H1 (cell line): ENCODE results near the gene AGBL5. TPM values are rescaled to one million over a fixed set of nuclear protein-coding genes. Genes with fewer than 3 reads are reported as not detected.

ENCODE experiments used
- CTCF ChIA-PET: fragments of 300-600 bp; sonication (Branson Sonifier 250); formaldehyde crosslinking; loops from one replicate; lab custom pipeline; 2021; ENCODE audit not compliant: partially characterized antibody; lab: Charles Lee
- POLR2A ChIA-PET: fragments of 300-600 bp; sonication (Branson Sonifier 250); formaldehyde crosslinking; loops from one replicate; lab custom pipeline; 2021; ENCODE audit warnings: inconsistent platforms; ENCODE audit not compliant: partially characterized antibody; lab: Charles Lee
- DNase-seq, 2 experiments: peaks; one replicate each; pipeline versions ENCODE4 v3.0.0 to v3.0.0-alpha.2; 2010 to 2022; ENCODE audit warnings: low spot score in 2 of 2, low read depth in 1 of 2, mixed read lengths in 1 of 2
- FAIRE-seq: peaks from 2 replicates; lab custom pipeline; 2011; peaks lifted over from hg19 to GRCh38; lab: Jason Lieb, UNC
- H2AFZ ChIP-seq: 2 replicates; pipeline ENCODE4 v1.8.1; 2012; ENCODE audit warnings: low read length, inconsistent platforms
- H2AK5ac ChIP-seq: 2 replicates; pipeline ENCODE4 v1.6.1; 2013; ENCODE audit warnings: low read depth, low read length
- H2BK120ac ChIP-seq: replicated peaks from 2 replicates; pipeline ENCODE3; 2013; ENCODE audit warnings: low read depth, low read length, inconsistent platforms
- H2BK12ac ChIP-seq: 2 replicates; pipeline ENCODE4 v1.6.1; 2013; ENCODE audit warnings: low read depth, low read length
- H2BK15ac ChIP-seq: 2 replicates; pipeline ENCODE4 v1.6.1; 2013; ENCODE audit warnings: low read length
- H2BK20ac ChIP-seq: 2 replicates; pipeline ENCODE4 v1.6.1; 2013; ENCODE audit warnings: low read length
- H2BK5ac ChIP-seq: 2 replicates; pipeline ENCODE4 v1.6.1; 2013; ENCODE audit warnings: low read depth, low read length
- H3K14ac ChIP-seq: 2 replicates; pipeline ENCODE4 v1.6.1; 2013; ENCODE audit warnings: inconsistent platforms; ENCODE audit not compliant: insufficient read length
- H3K18ac ChIP-seq: 2 replicates; pipeline ENCODE4 v1.6.1; 2013; ENCODE audit warnings: low read length; ENCODE audit errors: extremely low read depth
- H3K23ac ChIP-seq: 2 replicates; pipeline ENCODE4 v1.6.1; 2013; ENCODE audit warnings: inconsistent platforms; ENCODE audit not compliant: insufficient read length
- H3K23me2 ChIP-seq: 2 replicates; pipeline ENCODE4 v1.6.1; 2013; ENCODE audit warnings: low read depth, low read length
- H3K27ac ChIP-seq: 2 replicates; pipeline ENCODE4 v1.6.1; 2011; ENCODE audit warnings: low read depth, low read length, inconsistent platforms
- H3K27me3 ChIP-seq, 4 experiments: replicated peaks in 1 of 4; 1 replicate in 1 of 4; 2 replicates in 3 of 4; pipeline versions ENCODE4 v1.6.1 to v1.8.1; 2011 to 2013; ENCODE audit warnings: low read length in 3 of 4, mild to moderate bottlenecking in 3 of 4, inconsistent platforms in 2 of 4, mixed read lengths in 2 of 4, moderate library complexity in 1 of 4; ENCODE audit not compliant: control insufficient read depth in 3 of 4, insufficient read depth in 3 of 4; ENCODE audit errors: extremely low read depth in 1 of 4
- H3K36me3 ChIP-seq, 4 experiments: 2 replicates each; pipeline versions ENCODE4 v1.6.1 to v1.8.1; 2011 to 2013; ENCODE audit warnings: mild to moderate bottlenecking in 4 of 4, low read length in 3 of 4, moderate library complexity in 2 of 4, control low read depth in 1 of 4, inconsistent platforms in 1 of 4; ENCODE audit not compliant: insufficient read depth in 4 of 4, control insufficient read depth in 2 of 4
- H3K4ac ChIP-seq: replicated peaks from 2 replicates; pipeline ENCODE3; 2013; ENCODE audit warnings: low read length, low read depth, mixed read lengths, inconsistent platforms; ENCODE audit not compliant: insufficient read length
- H3K4me1 ChIP-seq, 4 experiments: replicated peaks in 1 of 4; 1 replicate in 1 of 4; 2 replicates in 3 of 4; pipeline versions ENCODE4 v1.6.1 to v1.8.1; 2011 to 2013; ENCODE audit warnings: low read length in 3 of 4, inconsistent platforms in 2 of 4, mixed read lengths in 1 of 4; ENCODE audit not compliant: insufficient read depth in 4 of 4, control insufficient read depth in 3 of 4
- H3K4me2 ChIP-seq, 2 experiments: 2 replicates each; pipeline versions ENCODE4 v1.6.1 to v1.8.1; 2011 to 2013; ENCODE audit warnings: low read depth in 2 of 2, low read length in 2 of 2, control low read depth in 1 of 2, inconsistent platforms in 1 of 2, mild to moderate bottlenecking in 1 of 2; ENCODE audit not compliant: insufficient read depth in 1 of 2
- H3K4me3 ChIP-seq, 4 experiments: fragments of 200-600, 300-600 bp in 1 of 4; sonication (generic), shearing (Covaris generic), sonication (Bioruptor Twin) in 1 of 4; 2 replicates each; pipeline versions ENCODE4 v1.5.1 to v1.8.1; 2011 to 2016; ENCODE audit warnings: low read length in 4 of 4, low read depth in 3 of 4, control low read depth in 2 of 4, inconsistent platforms in 2 of 4, mild to moderate bottlenecking in 2 of 4, mixed read lengths in 1 of 4, moderate library complexity in 1 of 4; ENCODE audit not compliant: insufficient read depth in 2 of 4; ENCODE audit errors: extremely low read depth in 1 of 4
- H3K56ac ChIP-seq: replicated peaks from 2 replicates; pipeline ENCODE3; 2013; ENCODE audit warnings: low read depth, mild to moderate bottlenecking, mixed read lengths, low read length, inconsistent platforms; ENCODE audit not compliant: insufficient read length
- H3K79me1 ChIP-seq: 2 replicates; pipeline ENCODE4 v1.6.1; 2013; ENCODE audit warnings: low read depth, low read length, control low read depth
- H3K79me2 ChIP-seq, 2 experiments: 2 replicates each; pipeline versions ENCODE4 v1.6.1 to v1.8.1; 2012 to 2013; ENCODE audit warnings: low read length in 2 of 2, mild to moderate bottlenecking in 2 of 2, inconsistent platforms in 1 of 2; ENCODE audit not compliant: insufficient read depth in 2 of 2, control insufficient read depth in 1 of 2
- H3K9ac ChIP-seq, 4 experiments: replicated peaks in 1 of 4; 1 replicate in 1 of 4; 2 replicates in 3 of 4; pipeline versions ENCODE4 v1.6.1 to v1.8.1; 2011 to 2013; ENCODE audit warnings: low read depth in 3 of 4, low read length in 3 of 4, control low read depth in 2 of 4, mild to moderate bottlenecking in 2 of 4, moderate library complexity in 2 of 4, inconsistent platforms in 1 of 4; ENCODE audit errors: extremely low read depth in 1 of 4
- H3K9me3 ChIP-seq, 2 experiments: 2 replicates each; pipeline versions ENCODE4 v1.6.1 to v1.8.1; 2012 to 2013; ENCODE audit warnings: mild to moderate bottlenecking in 2 of 2, moderate library complexity in 2 of 2, control low read depth in 1 of 2, inconsistent platforms in 1 of 2, low read depth in 1 of 2, low read length in 1 of 2, mixed read lengths in 1 of 2; ENCODE audit not compliant: insufficient read depth in 2 of 2
- H4K20me1 ChIP-seq, 2 experiments: replicated peaks in 1 of 2; 2 replicates each; pipeline versions ENCODE3 to v1.8.1; 2011 to 2013; ENCODE audit warnings: inconsistent platforms in 2 of 2, low read length in 2 of 2, mild to moderate bottlenecking in 1 of 2; ENCODE audit not compliant: insufficient read depth in 2 of 2, control insufficient read depth in 1 of 2
- H4K5ac ChIP-seq: 2 replicates; pipeline ENCODE4 v1.6.1; 2013; ENCODE audit warnings: low read length, low read depth, mixed read lengths, inconsistent platforms; ENCODE audit not compliant: insufficient read length
- H4K8ac ChIP-seq: 2 replicates; pipeline ENCODE4 v1.8.0; 2013; ENCODE audit warnings: mild to moderate bottlenecking, moderate library complexity, low read length, inconsistent platforms; ENCODE audit not compliant: insufficient read depth; ENCODE audit errors: extremely low read depth
- H4K91ac ChIP-seq: replicated peaks from 2 replicates; pipeline ENCODE3; 2013; ENCODE audit warnings: low read length, mixed read lengths, inconsistent platforms; ENCODE audit not compliant: insufficient read length
- ASH2L ChIP-seq: fragments of 200-600, 300-600 bp; sonication (generic); IDR thresholded peaks from one replicate; pipeline ENCODE4 v1.7.1; 2017; ENCODE audit warnings: low read length
- EGR1 ChIP-seq: IDR thresholded peaks from 2 replicates; pipeline ENCODE4 v1.6.1; 2011; ENCODE audit warnings: low read depth, low read length, borderline replicate concordance
- HDAC2 ChIP-seq, 2 experiments: fragments of 300-600 bp in 1 of 2; sonication (generic) in 1 of 2; IDR thresholded peaks; 2 replicates each; pipeline ENCODE4 v1.6.1; 2011 to 2012; ENCODE audit warnings: low read depth in 2 of 2, low read length in 2 of 2, mild to moderate bottlenecking in 2 of 2, moderate library complexity in 2 of 2, borderline replicate concordance in 1 of 2, inconsistent platforms in 1 of 2
- RNF2 ChIP-seq: fragments of 200-900, 300-1000 bp; sonication (generic); IDR thresholded peaks from 2 replicates; pipeline ENCODE4 v1.7.1; 2016; ENCODE audit warnings: borderline replicate concordance, low read depth, mild to moderate bottlenecking, antibody characterized with exemption, low read length; ENCODE audit not compliant: poor library complexity, severe bottlenecking; ENCODE audit errors: missing control alignments
- TAF7 ChIP-seq: optimal IDR thresholded peaks from 2 replicates; pipeline ENCODE3; 2011; ENCODE audit warnings: low read depth, mild to moderate bottlenecking, inconsistent platforms, low read length, moderate library complexity, borderline replicate concordance
- WGBS, 2 experiments: shearing (Covaris generic) in 1 of 2; methylation state at CpG; one replicate each; pipeline versions ENCODE4 v1.1.6 to v1.1.7; 2013 to 2015; ENCODE audit warnings: low lambda C conversion rate in 2 of 2, mixed read lengths in 2 of 2, inconsistent platforms in 1 of 2, low coverage in 1 of 2, missing lambda C conversion rate in 1 of 2; ENCODE audit not compliant: insufficient replicate concordance in 2 of 2, insufficient coverage in 1 of 2, insufficient read length in 1 of 2; ENCODE audit errors: extremely low coverage in 1 of 2, missing lambda C conversion rate in 1 of 2; 5-methylcytosine and 5-hydroxymethylcytosine counted together
- polyA plus RNA-seq, 7 experiments: library from polyadenylated mRNA; depleted of rRNA in 3 of 7; stranded (reverse) in 5 of 7; unstranded in 2 of 7; fragments of >200 nt in 5 of 7; fragments of 200-250 nt in 2 of 7; gene quantifications; 1 replicate in 5 of 7; 2 replicates in 1 of 7; 4 replicates in 1 of 7; pipeline versions ENCODE4 v1.2.1 to v1.2.3, GENCODE V29; 2011 to 2013; ENCODE audit warnings: missing spikeins in 2 of 7, mixed read lengths in 2 of 7
- total RNA-seq: library from RNA; stranded (reverse); fragmentation: NEBNext Ultra II Directional; extraction: Animal tissue kit (Norgen Biotek cat#: 25700); gene quantifications from 2 replicates; pipeline ENCODE4 v1.2.1, GENCODE V29; 2021

Gene AGBL5
- total and polyA plus RNA-seq, 2 of the 8 experiments (the other 6 are each of a cell fraction or from before 2014, with no cell fraction given), result 45.4 to 62.0 TPM

- Histone ChIP-seq H2BK15ac (peak overlapping the region; percentile 13; the same call in 1 of the 2 replicates), H3K4me3 (no peak overlapping the region), H3K36me3 (no peaks in the 10 kb centered on the region), H3K4ac (no peak overlapping the region), H3K56ac (no peak overlapping the region), H2BK5ac (no peak overlapping the region), H2BK20ac (no peak overlapping the region), H4K8ac (no peak overlapping the region), H3K9me3 (no peaks in the 10 kb centered on the region), H2AK5ac (no peak overlapping the region), H3K27me3 (no peaks in the 10 kb centered on the region), H3K4me1 (peaks cover 0 to 2% (median under 1%) of the 10 kb centered on the region in 4 experiments; a peak in 2 of 7 replicates), H3K4me2 (no peak overlapping the region; a peak in 1 of 4 replicates), H3K14ac (no peak overlapping the region), H3K23me2 (no peaks in the 10 kb centered on the region), H2BK120ac (no peak overlapping the region), H4K91ac (no peak overlapping the region), H4K5ac (no peak overlapping the region), H2BK12ac (0 out of 2 replicates have a peak overlapping the region, but pooled peaks have one; percentile 14), H3K9ac (no peak overlapping the region), H3K79me1 (no peaks in the 10 kb centered on the region; the same call in 1 of the 2 replicates), H3K23ac (no peak overlapping the region), H4K20me1 (peaks cover 0 to 6% of the 10 kb centered on the region in 2 experiments), H2AFZ (no peak overlapping the region), H3K79me2 (no peaks in the 10 kb centered on the region), H3K18ac (no peak overlapping the region), H3K27ac (no peak overlapping the region)
- DNase-seq (no peak), FAIRE-seq (no peak)
- peak; percentile 10 for TF ChIP-seq ASH2L
- no peak for TF ChIP-seq TAF7
- TF ChIP-seq EGR1, result no peak
- TF ChIP-seq RNF2, result no peak
- no peak for TF ChIP-seq HDAC2 (IDR thresholded peaks at IDR 0.05; ENCODE audit: borderline replicate concordance in 1 of 2, low read depth in 2 of 2, low read length in 2 of 2)
- CTCF ChIA-PET, result interaction anchor here (0.7 to 12.7 kb wide), 20 partner anchors 8 to 206 kb away, joined by 3 to 120 read pairs (median 6); partner anchors contain the start of genes KHK, PREB, SLC30A3 and TMEM214
- 83% methylated on average over 3 of the region's 3 CpGs; no CpG with 5 or more reads in 1 of the 2 experiments for WGBS, 2 experiments
- POLR2A ChIA-PET, result interaction anchor here (0.8 to 3.4 kb wide), 10 partner anchors 10 to 137 kb away, joined by 3 to 10 read pairs (median 4); partner anchors contain the start of genes ABHD1, ATRAID, KHK and PREB
Measured at GRCh38 chr2:27096748-27097297, 45.4 kb downstream of the AGBL5 start.
